ENCODE data around the gene MAGI2. TPM values are rescaled to one million over a fixed set of nuclear protein-coding genes. Genes with fewer than 3 reads are reported as not detected.

Gene MAGI2
- total and polyA plus RNA-seq, 2 donors (not counting 3 experiments of a cell fraction or from before 2014, with no cell fraction given) = 0.28 to 6.0 TPM

- H3K9ac ChIP-seq (replicated peaks; ENCODE audit: extremely low read depth, insufficient read depth, low read length) = no peak overlapping the region
- H3K27ac ChIP-seq (ENCODE audit: insufficient read depth, low read depth, low read length) = no peak overlapping the region
- no peaks in the 10 kb centered on the region for H3K4me1 ChIP-seq (ENCODE audit: control insufficient read depth, extremely low read depth, insufficient read depth, low read length)
- intact Hi-C loops (cut with micrococcal nuclease) = no loop called here
- H3K4me3 ChIP-seq (replicated peaks in 1 of 3; ENCODE audit: insufficient read depth in 1 of 3, low read depth in 1 of 3, low read length in 3 of 3) = no peak overlapping the region
- no peaks in the 10 kb centered on the region for H3K9me1 ChIP-seq (replicated peaks; ENCODE audit: control insufficient read depth, extremely low read depth, insufficient read depth, low read length)
- H3K79me2 ChIP-seq (ENCODE audit: control insufficient read depth, insufficient read depth, low read length) = no peaks in the 10 kb centered on the region
- ChIA-PET POLR2A (no interaction called here), CTCF (no interaction called here)
- no TSS peak for BruUV-seq (replicated peaks)
- H3K27me3 ChIP-seq (ENCODE audit: control insufficient read depth in 2 of 2, insufficient read depth in 2 of 2, low read length in 2 of 2) = no peaks in the 10 kb centered on the region
- no peak for DNase-seq (ENCODE audit: low read depth, low spot score)
- H4K20me1 ChIP-seq (replicated peaks; ENCODE audit: control insufficient read depth, extremely low read depth, insufficient read depth, low read length) = no peaks in the 10 kb centered on the region
- FAIRE-seq = no peak
- H3K9me3 ChIP-seq (replicated peaks; ENCODE audit: control insufficient read depth, insufficient read depth, low read length) = no peaks in the 10 kb centered on the region
- TF ChIP-seq POLR2A (IDR thresholded peaks at IDR 0.05; ENCODE audit: low read depth, low read length) (no peak), GATA2 (IDR thresholded peaks at IDR 0.05; ENCODE audit: insufficient read depth, insufficient read length, low read depth, low read length) (no peak), POLR2AphosphoS5 (IDR thresholded peaks at IDR 0.05; ENCODE audit: insufficient read depth, low read depth, low read length) (no peak), JUN (IDR thresholded peaks at IDR 0.05; ENCODE audit: borderline replicate concordance, insufficient read depth, insufficient read length, low read depth) (no peak), EZH2 (IDR thresholded peaks at IDR 0.05; ENCODE audit: borderline replicate concordance, low read depth, low read length, severe bottlenecking) (no peak), FOS (IDR thresholded peaks at IDR 0.05; ENCODE audit: borderline replicate concordance, insufficient read depth, low read length) (no peak), CTCF (IDR thresholded peaks at IDR 0.05; ENCODE audit: extremely low read depth in 1 of 2, insufficient read depth in 1 of 2, low read depth in 1 of 2, low read length in 2 of 2) (no peak), MYC (IDR thresholded peaks at IDR 0.05; ENCODE audit: low read depth, low read length) (no peak), MAX (IDR thresholded peaks at IDR 0.05; ENCODE audit: insufficient read depth, insufficient read length) (no peak)
- dilution Hi-C loops (cut with MboI; ENCODE audit: extremely low pct_ligation_motif_present, low sequenced_read_pairs) = no loop called here
- no peak overlapping the region for H2AFZ ChIP-seq (ENCODE audit: low read depth, low read length)
- H3K36me3 ChIP-seq (ENCODE audit: control insufficient read depth in 2 of 2, extremely low read depth in 1 of 2, insufficient read depth in 2 of 2, low read length in 2 of 2) = no peaks in the 10 kb centered on the region
- H3K4me2 ChIP-seq (ENCODE audit: insufficient read depth, low read length) = no peak overlapping the region
Measured at GRCh38 chr7:78115876-78116275, 1337.6 kb downstream of the MAGI2 start.
